OCI-LY1 (cell line): Measurements from ENCODE around the gene IAH1.

ENCODE experiments used
- H2AFZ ChIP-seq: fragments of 200-600 bp; sonication (generic), shearing (Covaris generic); 2 replicates; pipeline ENCODE4 v1.6.0; 2014; ENCODE audit warnings: antibody characterized with exemption, mild to moderate bottlenecking, low read length
- H3F3A ChIP-seq: fragments of 200-600 bp; sonication (generic), shearing (Covaris generic); 2 replicates; pipeline ENCODE4 v1.6.0; 2014; ENCODE audit warnings: mild to moderate bottlenecking, antibody characterized with exemption, low read length, moderate library complexity; ENCODE audit not compliant: insufficient read depth
- H3K27ac ChIP-seq: fragments of 200-600 bp; sonication (generic); 2 replicates; pipeline ENCODE4 v1.5.1; 2014; ENCODE audit warnings: low read length, mixed run types, mild to moderate bottlenecking, low read depth; ENCODE audit not compliant: poor library complexity, severe bottlenecking
- H3K27me3 ChIP-seq: fragments of 200-600 bp; sonication (generic); 2 replicates; pipeline ENCODE4 v1.6.0; 2014; ENCODE audit warnings: antibody characterized with exemption, mild to moderate bottlenecking, low read length, moderate library complexity; ENCODE audit not compliant: insufficient read depth
- H3K36me3 ChIP-seq: fragments of 200-600 bp; sonication (generic); 2 replicates; pipeline ENCODE4 v1.6.1; 2014; ENCODE audit warnings: mild to moderate bottlenecking, antibody characterized with exemption, low read length, moderate library complexity, mixed read lengths; ENCODE audit not compliant: insufficient read depth
- H3K4me1 ChIP-seq: fragments of 200-600 bp; sonication (generic); 2 replicates; pipeline ENCODE4 v1.5.1; 2014; ENCODE audit warnings: mild to moderate bottlenecking, low read length, moderate library complexity; ENCODE audit not compliant: insufficient read depth, severe bottlenecking
- H3K4me2 ChIP-seq: fragments of 200-600 bp; sonication (generic), shearing (Covaris generic); 2 replicates; pipeline ENCODE4 v1.6.1; 2014; ENCODE audit warnings: low read length
- H3K4me3 ChIP-seq: fragments of 200-600 bp; sonication (generic); 2 replicates; pipeline ENCODE4 v1.5.1; 2014; ENCODE audit warnings: low read length, low read depth, mild to moderate bottlenecking, mixed read lengths; ENCODE audit not compliant: poor library complexity, severe bottlenecking
- H3K79me2 ChIP-seq: fragments of 200-600 bp; shearing (Covaris generic); 2 replicates; pipeline ENCODE4 v1.6.1; 2016; ENCODE audit warnings: mixed run types, low read length, mixed read lengths; ENCODE audit not compliant: insufficient read depth
- H3K9ac ChIP-seq: fragments of 200-600 bp; sonication (generic), shearing (Covaris generic); 2 replicates; pipeline ENCODE4 v1.6.1; 2014; ENCODE audit warnings: mild to moderate bottlenecking, low read length, mixed read lengths
- H3K9me2 ChIP-seq: fragments of 200-600 bp; sonication (generic), shearing (Covaris generic); 2 replicates; pipeline ENCODE4 v1.6.1; 2014; ENCODE audit warnings: low read depth, mild to moderate bottlenecking, low read length, mixed read lengths
- H3K9me3 ChIP-seq: fragments of 200-600 bp; shearing (Covaris generic); 2 replicates; pipeline ENCODE4 v1.6.1; 2014; ENCODE audit warnings: low read length, mixed read lengths
- H4K20me1 ChIP-seq: fragments of 200-600 bp; sonication (generic), shearing (Covaris generic); 2 replicates; pipeline ENCODE4 v1.6.0; 2016; ENCODE audit warnings: mild to moderate bottlenecking, low read length; ENCODE audit not compliant: insufficient read depth
- EZH2 ChIP-seq: fragments of 200-600 bp; sonication (generic), shearing (Covaris generic); IDR thresholded peaks from 2 replicates; pipeline ENCODE4 v1.8.0; 2017; ENCODE audit warnings: borderline replicate concordance, mixed run types, mild to moderate bottlenecking, antibody characterized with exemption, low read length, moderate library complexity, mixed read lengths
- TF ChIP-seq, protein P1 (sequence below): fragments of 200-600 bp; sonication (generic), shearing (Covaris generic); IDR thresholded peaks from 2 replicates; pipeline ENCODE4 v1.5.1; 2017; ENCODE audit warnings: mild to moderate bottlenecking, antibody characterized with exemption, low read length, moderate library complexity, mixed read lengths

IAH1 gene

GRCh38 chr2:9434489-9434888 is 39.9 kb upstream of the IAH1 start:
- H3F3A ChIP-seq: no peaks in the 10 kb centered on the region
- no peaks in the 10 kb centered on the region for H3K9me2 ChIP-seq
- no peak overlapping the region for H3K9ac ChIP-seq
- no peak overlapping the region for H2AFZ ChIP-seq
- TF ChIP-seq, protein P1, sequence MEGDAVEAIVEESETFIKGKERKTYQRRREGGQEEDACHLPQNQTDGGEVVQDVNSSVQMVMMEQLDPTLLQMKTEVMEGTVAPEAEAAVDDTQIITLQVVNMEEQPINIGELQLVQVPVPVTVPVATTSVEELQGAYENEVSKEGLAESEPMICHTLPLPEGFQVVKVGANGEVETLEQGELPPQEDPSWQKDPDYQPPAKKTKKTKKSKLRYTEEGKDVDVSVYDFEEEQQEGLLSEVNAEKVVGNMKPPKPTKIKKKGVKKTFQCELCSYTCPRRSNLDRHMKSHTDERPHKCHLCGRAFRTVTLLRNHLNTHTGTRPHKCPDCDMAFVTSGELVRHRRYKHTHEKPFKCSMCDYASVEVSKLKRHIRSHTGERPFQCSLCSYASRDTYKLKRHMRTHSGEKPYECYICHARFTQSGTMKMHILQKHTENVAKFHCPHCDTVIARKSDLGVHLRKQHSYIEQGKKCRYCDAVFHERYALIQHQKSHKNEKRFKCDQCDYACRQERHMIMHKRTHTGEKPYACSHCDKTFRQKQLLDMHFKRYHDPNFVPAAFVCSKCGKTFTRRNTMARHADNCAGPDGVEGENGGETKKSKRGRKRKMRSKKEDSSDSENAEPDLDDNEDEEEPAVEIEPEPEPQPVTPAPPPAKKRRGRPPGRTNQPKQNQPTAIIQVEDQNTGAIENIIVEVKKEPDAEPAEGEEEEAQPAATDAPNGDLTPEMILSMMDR: no peak
- TF ChIP-seq EZH2: no peak
- H3K4me1 ChIP-seq: no peaks in the 10 kb centered on the region
- no peak overlapping the region for H3K4me3 ChIP-seq
- H3K79me2 ChIP-seq: no peaks in the 10 kb centered on the region
- no peaks in the 10 kb centered on the region for H3K27me3 ChIP-seq
- no peak overlapping the region for H3K27ac ChIP-seq
- H4K20me1 ChIP-seq: no peaks in the 10 kb centered on the region
- peaks cover 87% of the 10 kb centered on the region for H3K36me3 ChIP-seq
- H3K9me3 ChIP-seq: no peaks in the 10 kb centered on the region
- no peak overlapping the region for H3K4me2 ChIP-seq

GRCh38 chr2:9439536-9439935 is 34.8 kb upstream of the IAH1 start:
- no peak overlapping the region for H3K4me2 ChIP-seq
- no peaks in the 10 kb centered on the region for H3K9me2 ChIP-seq
- no peaks in the 10 kb centered on the region for H3K79me2 ChIP-seq
- no peak overlapping the region for H3K27ac ChIP-seq
- H3K9ac ChIP-seq: no peak overlapping the region
- H3F3A ChIP-seq: no peaks in the 10 kb centered on the region
- H3K9me3 ChIP-seq: no peaks in the 10 kb centered on the region
- H3K4me3 ChIP-seq: no peak overlapping the region
- H4K20me1 ChIP-seq: no peaks in the 10 kb centered on the region
- no peaks in the 10 kb centered on the region for H3K4me1 ChIP-seq
- no peak for TF ChIP-seq EZH2
- TF ChIP-seq, protein P1: no peak
- peaks cover 85% of the 10 kb centered on the region for H3K36me3 ChIP-seq
- H2AFZ ChIP-seq: no peak overlapping the region
- H3K27me3 ChIP-seq: no peaks in the 10 kb centered on the region

- no peaks in the 10 kb centered on the region for H4K20me1 ChIP-seq
- no peaks in the 10 kb centered on the region for H3K27me3 ChIP-seq
- H3K9ac ChIP-seq: no peak overlapping the region
- H3K79me2 ChIP-seq: no peaks in the 10 kb centered on the region
- H3K9me2 ChIP-seq: no peaks in the 10 kb centered on the region
- no peaks in the 10 kb centered on the region for H3K9me3 ChIP-seq
- no peak overlapping the region for H3K4me3 ChIP-seq
- H3K27ac ChIP-seq: no peak overlapping the region
- H3K4me1 ChIP-seq: no peaks in the 10 kb centered on the region
- peaks cover 85% of the 10 kb centered on the region for H3K36me3 ChIP-seq
- no peak overlapping the region for H3K4me2 ChIP-seq
- no peak overlapping the region for H2AFZ ChIP-seq
- H3F3A ChIP-seq: no peaks in the 10 kb centered on the region
- TF ChIP-seq, protein P1: no peak
- TF ChIP-seq EZH2: no peak
These were observed 34.2 kb upstream of the IAH1 start for GRCh38 chr2:9440058-9440727.
